ENCODE data around the gene HOXA3.

The HOXA3 gene

GRCh38 chr7:27189295-27189996, 37.1 kb upstream of the HOXA3 start:
- DNase-seq, result no peak

GRCh38 chr7:27188386-27189294, 36.3 kb upstream of the HOXA3 start:
- DNase-seq, result no peak

- DNase-seq, result no peak
These were observed 35.3 kb upstream of the HOXA3 start for GRCh38 chr7:27187475-27188385.

GRCh38 chr7:27186668-27187474, 34.5 kb upstream of the HOXA3 start:
- no peak for DNase-seq

- no peak for DNase-seq
These were observed 33.7 kb upstream of the HOXA3 start for GRCh38 chr7:27185854-27186667.

GRCh38 chr7:27185013-27185853, 32.9 kb upstream of the HOXA3 start, which contains the start of gene HOXA11:
Gene HOXA11, minus strand, starts transcription at chr7:27185232. Its CDS starts 88 bp downstream, at chr7:27185144.
- no peak for DNase-seq

- DNase-seq, result no peak
These were observed 32.1 kb upstream of the HOXA3 start for GRCh38 chr7:27184337-27185012.

- DNase-seq, result no peak
These were observed 31.4 kb upstream of the HOXA3 start for GRCh38 chr7:27183682-27184336.

GRCh38 chr7:27182861-27183681, 30.7 kb upstream of the HOXA3 start:
- DNase-seq, result no peak

GRCh38 chr7:27182285-27182841, 30.0 kb upstream of the HOXA3 start:
- DNase-seq, result no peak

- DNase-seq, result no peak
These were observed 29.5 kb upstream of the HOXA3 start for GRCh38 chr7:27181795-27182275.

GRCh38 chr7:27180431-27181420, 28.3 kb upstream of the HOXA3 start:
- no peak for DNase-seq

- no peak for DNase-seq
These were observed 27.4 kb upstream of the HOXA3 start for GRCh38 chr7:27179503-27180430.

GRCh38 chr7:27179030-27179429, 26.6 kb upstream of the HOXA3 start:
- no peak for DNase-seq

GRCh38 chr7:27178366-27178765, 26.0 kb upstream of the HOXA3 start:
- no peak for DNase-seq
